Liver (tissue), 3 donors: Measurements from ENCODE around the gene CTSF.

Experiments
- JUND ChIP-seq, 2 donors: IDR thresholded peaks; 2 replicates each; pipeline ENCODE4 v1.6.1; 2016; ENCODE audit warnings: antibody characterized with exemption in 2 of 2
- RAD21 ChIP-seq, 2 donors: IDR thresholded peaks; 2 replicates each; pipeline ENCODE4 v1.6.1; 2016; ENCODE audit warnings: antibody characterized with exemption in 2 of 2, mild to moderate bottlenecking in 2 of 2
- SP1 ChIP-seq: IDR thresholded peaks from 2 replicates; pipeline ENCODE4 v1.6.1; 2018; ENCODE audit warnings: antibody characterized with exemption, mild to moderate bottlenecking
- TAF1 ChIP-seq: conservative IDR thresholded peaks from 2 replicates; pipeline ENCODE4 v1.6.1; 2016; ENCODE audit warnings: antibody characterized with exemption, mild to moderate bottlenecking
- YY1 ChIP-seq: IDR thresholded peaks from 2 replicates; pipeline ENCODE4 v1.6.1; 2016; ENCODE audit warnings: antibody characterized with exemption, mild to moderate bottlenecking
- TF ChIP-seq, protein P1 (sequence below): IDR thresholded peaks from 2 replicates; pipeline ENCODE4 v1.6.1; 2016; ENCODE audit warnings: antibody characterized with exemption
- TF ChIP-seq, protein P2 (sequence below): fragments of 150-350 bp; IDR thresholded peaks from 2 replicates; pipeline ENCODE4 v1.5.1; 2017; ENCODE audit warnings: improper control_type of control experiment, low read depth, low read length; ENCODE audit not compliant: missing input control
- TF ChIP-seq, protein P3 (sequence below): IDR thresholded peaks from 2 replicates; pipeline ENCODE4 v1.6.1; 2016; ENCODE audit warnings: antibody characterized with exemption
- TF ChIP-seq, protein P4 (sequence below): IDR thresholded peaks from 2 replicates; pipeline ENCODE4 v1.6.1; 2016; ENCODE audit warnings: antibody characterized with exemption
- TF ChIP-seq, protein P5 (sequence below): IDR thresholded peaks from 2 replicates; pipeline ENCODE4 v1.6.1; 2016; ENCODE audit warnings: antibody characterized with exemption, mild to moderate bottlenecking
- donor health status: healthy.
- donor health status: healthy.

DNA sequence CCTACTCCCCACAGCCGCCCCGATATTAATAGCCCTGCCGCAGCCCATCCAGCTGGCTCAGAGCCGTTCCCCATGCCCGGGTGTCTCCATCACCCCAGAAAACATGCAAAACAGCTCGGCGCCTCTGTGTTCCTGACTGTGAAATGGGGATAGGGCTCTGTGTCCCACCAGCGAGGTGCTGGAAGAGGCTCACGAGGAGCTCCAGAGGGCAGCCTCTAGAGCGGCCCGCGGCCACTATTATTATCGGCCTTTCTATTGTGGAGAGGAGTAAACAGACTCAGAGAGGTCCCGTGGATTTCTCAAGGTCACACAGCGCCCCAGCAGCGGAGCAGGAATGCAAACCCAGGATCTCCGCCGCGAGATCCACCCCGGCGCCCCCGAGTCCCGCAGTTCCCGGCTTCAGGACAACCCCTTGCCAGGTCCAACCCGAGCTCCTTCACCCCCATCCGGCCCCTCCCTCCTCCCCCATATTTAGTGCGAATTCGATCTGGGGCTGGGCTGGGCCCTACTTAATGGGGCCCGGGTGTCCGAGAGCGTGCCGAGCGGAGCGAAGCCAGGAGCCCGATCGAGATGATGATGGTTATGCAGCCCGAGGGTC, 21.9 kb downstream of the CTSF start, which contains the start of gene ACTN3:
- TF ChIP-seq, protein P1, sequence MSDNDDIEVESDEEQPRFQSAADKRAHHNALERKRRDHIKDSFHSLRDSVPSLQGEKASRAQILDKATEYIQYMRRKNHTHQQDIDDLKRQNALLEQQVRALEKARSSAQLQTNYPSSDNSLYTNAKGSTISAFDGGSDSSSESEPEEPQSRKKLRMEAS = no peak
- TF ChIP-seq, protein P2, sequence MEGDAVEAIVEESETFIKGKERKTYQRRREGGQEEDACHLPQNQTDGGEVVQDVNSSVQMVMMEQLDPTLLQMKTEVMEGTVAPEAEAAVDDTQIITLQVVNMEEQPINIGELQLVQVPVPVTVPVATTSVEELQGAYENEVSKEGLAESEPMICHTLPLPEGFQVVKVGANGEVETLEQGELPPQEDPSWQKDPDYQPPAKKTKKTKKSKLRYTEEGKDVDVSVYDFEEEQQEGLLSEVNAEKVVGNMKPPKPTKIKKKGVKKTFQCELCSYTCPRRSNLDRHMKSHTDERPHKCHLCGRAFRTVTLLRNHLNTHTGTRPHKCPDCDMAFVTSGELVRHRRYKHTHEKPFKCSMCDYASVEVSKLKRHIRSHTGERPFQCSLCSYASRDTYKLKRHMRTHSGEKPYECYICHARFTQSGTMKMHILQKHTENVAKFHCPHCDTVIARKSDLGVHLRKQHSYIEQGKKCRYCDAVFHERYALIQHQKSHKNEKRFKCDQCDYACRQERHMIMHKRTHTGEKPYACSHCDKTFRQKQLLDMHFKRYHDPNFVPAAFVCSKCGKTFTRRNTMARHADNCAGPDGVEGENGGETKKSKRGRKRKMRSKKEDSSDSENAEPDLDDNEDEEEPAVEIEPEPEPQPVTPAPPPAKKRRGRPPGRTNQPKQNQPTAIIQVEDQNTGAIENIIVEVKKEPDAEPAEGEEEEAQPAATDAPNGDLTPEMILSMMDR = no peak
- TF ChIP-seq TAF1 (no peak), RAD21 (IDR thresholded peaks at IDR 0.05) (no peak), SP1 (no peak), JUND (IDR thresholded peaks at IDR 0.05) (no peak), YY1 (no peak)
- TF ChIP-seq, protein P3, sequence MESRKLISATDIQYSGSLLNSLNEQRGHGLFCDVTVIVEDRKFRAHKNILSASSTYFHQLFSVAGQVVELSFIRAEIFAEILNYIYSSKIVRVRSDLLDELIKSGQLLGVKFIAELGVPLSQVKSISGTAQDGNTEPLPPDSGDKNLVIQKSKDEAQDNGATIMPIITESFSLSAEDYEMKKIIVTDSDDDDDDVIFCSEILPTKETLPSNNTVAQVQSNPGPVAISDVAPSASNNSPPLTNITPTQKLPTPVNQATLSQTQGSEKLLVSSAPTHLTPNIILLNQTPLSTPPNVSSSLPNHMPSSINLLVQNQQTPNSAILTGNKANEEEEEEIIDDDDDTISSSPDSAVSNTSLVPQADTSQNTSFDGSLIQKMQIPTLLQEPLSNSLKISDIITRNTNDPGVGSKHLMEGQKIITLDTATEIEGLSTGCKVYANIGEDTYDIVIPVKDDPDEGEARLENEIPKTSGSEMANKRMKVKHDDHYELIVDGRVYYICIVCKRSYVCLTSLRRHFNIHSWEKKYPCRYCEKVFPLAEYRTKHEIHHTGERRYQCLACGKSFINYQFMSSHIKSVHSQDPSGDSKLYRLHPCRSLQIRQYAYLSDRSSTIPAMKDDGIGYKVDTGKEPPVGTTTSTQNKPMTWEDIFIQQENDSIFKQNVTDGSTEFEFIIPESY = no peak
- TF ChIP-seq, protein P4, sequence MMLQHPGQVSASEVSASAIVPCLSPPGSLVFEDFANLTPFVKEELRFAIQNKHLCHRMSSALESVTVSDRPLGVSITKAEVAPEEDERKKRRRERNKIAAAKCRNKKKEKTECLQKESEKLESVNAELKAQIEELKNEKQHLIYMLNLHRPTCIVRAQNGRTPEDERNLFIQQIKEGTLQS = no peak
- TF ChIP-seq, protein P5, sequence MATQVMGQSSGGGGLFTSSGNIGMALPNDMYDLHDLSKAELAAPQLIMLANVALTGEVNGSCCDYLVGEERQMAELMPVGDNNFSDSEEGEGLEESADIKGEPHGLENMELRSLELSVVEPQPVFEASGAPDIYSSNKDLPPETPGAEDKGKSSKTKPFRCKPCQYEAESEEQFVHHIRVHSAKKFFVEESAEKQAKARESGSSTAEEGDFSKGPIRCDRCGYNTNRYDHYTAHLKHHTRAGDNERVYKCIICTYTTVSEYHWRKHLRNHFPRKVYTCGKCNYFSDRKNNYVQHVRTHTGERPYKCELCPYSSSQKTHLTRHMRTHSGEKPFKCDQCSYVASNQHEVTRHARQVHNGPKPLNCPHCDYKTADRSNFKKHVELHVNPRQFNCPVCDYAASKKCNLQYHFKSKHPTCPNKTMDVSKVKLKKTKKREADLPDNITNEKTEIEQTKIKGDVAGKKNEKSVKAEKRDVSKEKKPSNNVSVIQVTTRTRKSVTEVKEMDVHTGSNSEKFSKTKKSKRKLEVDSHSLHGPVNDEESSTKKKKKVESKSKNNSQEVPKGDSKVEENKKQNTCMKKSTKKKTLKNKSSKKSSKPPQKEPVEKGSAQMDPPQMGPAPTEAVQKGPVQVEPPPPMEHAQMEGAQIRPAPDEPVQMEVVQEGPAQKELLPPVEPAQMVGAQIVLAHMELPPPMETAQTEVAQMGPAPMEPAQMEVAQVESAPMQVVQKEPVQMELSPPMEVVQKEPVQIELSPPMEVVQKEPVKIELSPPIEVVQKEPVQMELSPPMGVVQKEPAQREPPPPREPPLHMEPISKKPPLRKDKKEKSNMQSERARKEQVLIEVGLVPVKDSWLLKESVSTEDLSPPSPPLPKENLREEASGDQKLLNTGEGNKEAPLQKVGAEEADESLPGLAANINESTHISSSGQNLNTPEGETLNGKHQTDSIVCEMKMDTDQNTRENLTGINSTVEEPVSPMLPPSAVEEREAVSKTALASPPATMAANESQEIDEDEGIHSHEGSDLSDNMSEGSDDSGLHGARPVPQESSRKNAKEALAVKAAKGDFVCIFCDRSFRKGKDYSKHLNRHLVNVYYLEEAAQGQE = no peak
